Pancreas (tissue), 10 donors: ENCODE measurements around the gene TSPEAR. TPM values are rescaled to one million over a fixed set of nuclear protein-coding genes. Genes with fewer than 3 reads are reported as not detected.

ENCODE experiments used
- ATAC-seq, 4 donors: fragments of 200-7000 bp; cut with Tn5 transposase; one replicate each; pipeline versions ENCODE4 v1.8.0 to v1.9.1; 2020; ENCODE audit warnings: mild to moderate bottlenecking in 4 of 4, moderate library complexity in 4 of 4
- DNase-seq, 6 donors: peaks; one replicate each; pipeline ENCODE4 v3.0.0-alpha.2; 2020
- FAIRE-seq: peaks from 2 replicates; lab custom pipeline; 2012; peaks lifted over from hg19 to GRCh38; lab: Jason Lieb, UNC
- H3K27ac ChIP-seq, 4 donors: fragments of 200-600 bp; sonication (generic); 1 replicate in 3 of 4; 2 replicates in 1 of 4; pipeline versions ENCODE4 v1.5.0 to v1.8.0; 2020
- H3K27me3 ChIP-seq, 4 donors: fragments of 200-600 bp; one replicate each; pipeline ENCODE4 v1.8.0; 2021
- H3K36me3 ChIP-seq, 3 donors: fragments of 200-600 bp; sonication (generic) in 1 of 3; one replicate each; pipeline versions ENCODE4 v1.5.0 to v1.8.0; 2020 to 2021
- H3K4me1 ChIP-seq, 3 donors: fragments of 200-600 bp; one replicate each; pipeline ENCODE4 v1.8.0; 2021
- H3K4me3 ChIP-seq, 4 donors: fragments of 200-600 bp; sonication (generic) in 2 of 4; one replicate each; pipeline versions ENCODE4 v1.5.0 to v1.8.0; 2020 to 2021
- H3K9me3 ChIP-seq, 4 donors: fragments of 200-600 bp; one replicate each; pipeline ENCODE4 v1.8.0; 2021
- WGBS, 2 donors: extraction: QIAGEN DNeasy Blood & Tissue Kit; methylation state at CpG; one replicate each; pipeline ENCODE4 v1.1.7; 2013; 5-methylcytosine and 5-hydroxymethylcytosine counted together
- intact Hi-C, 3 donors: fragments of 100-400 bp; cut with DNase I; formaldehyde crosslinking; loops; one replicate each; pipeline versions ENCODE4 v1.11.1 to v1.14.2; 2022
- polyA plus RNA-seq, 2 donors: library from polyadenylated mRNA; stranded (reverse); fragments of 200-250 nt; gene quantifications; one replicate each; pipeline ENCODE4 v1.2.3, GENCODE V29; 2013
- total RNA-seq, 6 donors: library from RNA; stranded (reverse); fragmentation: NEBNext Ultra II Directional in 4 of 6; extraction: Animal tissue kit (Norgen Biotek cat#: 25700) in 4 of 6; gene quantifications; one replicate each; pipeline versions ENCODE4 v1.2.1 to v1.2.4, GENCODE V29; 2021 to 2023
- TF ChIP-seq, protein P1 (sequence below), 4 donors: fragments of 200-600 bp; sonication (generic) in 3 of 4; IDR thresholded peaks; one replicate each; pipeline versions ENCODE4 v1.5.0 to v1.8.0; 2021; ENCODE audit warnings: antibody characterized with exemption in 4 of 4
- donor health status: healthy with polysubstance abuse.
- donor health status: DM: no; HTN: no; CAD: no; lungs with moderate emphysema.
- donor health status: DM: no; HTN: no; CAD: no.
- donor health status: control.
- donor health status: control.
- donor health status: Bipolar disorder and iron deficiency.
- donor health status: DM: yes; HTN: yes; CAD: no.
- donor health status: DM: no; HTN: no; CAD: no.
- donor health status: DM: no; HTN: no; CAD: no.
- donor health status: DM: yes; HTN: yes; CAD: no.

The TSPEAR gene
- total and polyA plus RNA-seq, 8 donors = 0.05 to 1.4 (median 0.25) TPM; not detected in 1

DNA sequence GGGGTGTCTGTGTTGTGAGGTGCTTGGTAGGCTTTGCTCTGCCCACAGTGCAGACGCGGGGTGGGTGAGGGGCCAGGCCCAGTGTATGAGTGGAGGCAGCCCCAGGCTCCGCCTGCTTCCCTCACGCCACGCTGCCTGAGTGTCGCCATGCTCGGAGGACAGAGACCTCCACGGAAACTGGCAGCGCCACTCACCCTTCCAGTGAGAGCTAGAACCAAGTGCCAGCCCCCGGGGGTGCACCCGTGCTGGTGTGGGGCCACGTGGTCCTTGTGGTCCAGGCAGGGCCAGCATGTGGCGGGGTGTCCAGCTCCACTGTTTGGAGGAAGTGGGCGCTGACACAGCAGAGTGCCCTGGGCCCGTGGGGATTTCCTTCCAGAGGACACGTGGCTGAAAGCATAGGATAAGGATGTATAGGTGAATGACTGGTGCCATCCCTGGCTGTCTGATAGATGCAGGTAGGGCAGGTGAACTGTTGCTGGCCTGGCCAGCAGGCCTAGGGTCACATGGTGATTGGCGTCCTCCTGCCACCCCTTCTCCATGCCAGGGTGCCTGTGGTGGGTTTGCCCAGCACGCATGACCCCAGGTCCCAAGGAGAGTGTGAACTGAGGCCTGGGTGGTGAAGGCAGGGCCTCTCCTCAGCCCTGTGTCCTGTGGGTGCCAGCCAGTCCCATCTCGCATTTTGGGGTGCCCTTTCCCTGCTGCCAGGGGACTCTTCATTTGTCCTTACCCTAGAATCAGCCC lies 252.2 kb downstream of the TSPEAR start:
- Histone ChIP-seq H3K4me1 (peaks cover 0 to 5% (median 0%) of the 10 kb centered on the region in 3 donors), H3K27ac (no peak overlapping the region), H3K4me3 (no peak overlapping the region), H3K36me3 (no peaks in the 10 kb centered on the region), H3K9me3 (no peaks in the 10 kb centered on the region), H3K27me3 (no peaks in the 10 kb centered on the region)
- intact Hi-C loops = no loop called here
- TF ChIP-seq, protein P1, sequence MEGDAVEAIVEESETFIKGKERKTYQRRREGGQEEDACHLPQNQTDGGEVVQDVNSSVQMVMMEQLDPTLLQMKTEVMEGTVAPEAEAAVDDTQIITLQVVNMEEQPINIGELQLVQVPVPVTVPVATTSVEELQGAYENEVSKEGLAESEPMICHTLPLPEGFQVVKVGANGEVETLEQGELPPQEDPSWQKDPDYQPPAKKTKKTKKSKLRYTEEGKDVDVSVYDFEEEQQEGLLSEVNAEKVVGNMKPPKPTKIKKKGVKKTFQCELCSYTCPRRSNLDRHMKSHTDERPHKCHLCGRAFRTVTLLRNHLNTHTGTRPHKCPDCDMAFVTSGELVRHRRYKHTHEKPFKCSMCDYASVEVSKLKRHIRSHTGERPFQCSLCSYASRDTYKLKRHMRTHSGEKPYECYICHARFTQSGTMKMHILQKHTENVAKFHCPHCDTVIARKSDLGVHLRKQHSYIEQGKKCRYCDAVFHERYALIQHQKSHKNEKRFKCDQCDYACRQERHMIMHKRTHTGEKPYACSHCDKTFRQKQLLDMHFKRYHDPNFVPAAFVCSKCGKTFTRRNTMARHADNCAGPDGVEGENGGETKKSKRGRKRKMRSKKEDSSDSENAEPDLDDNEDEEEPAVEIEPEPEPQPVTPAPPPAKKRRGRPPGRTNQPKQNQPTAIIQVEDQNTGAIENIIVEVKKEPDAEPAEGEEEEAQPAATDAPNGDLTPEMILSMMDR (IDR thresholded peaks at IDR 0.05) = no peak
- ATAC-seq (no peak), DNase-seq (peak in 1 of 6 donors; percentile 60), FAIRE-seq (no peak)
- WGBS, 2 donors = 87 to 91% methylated on average over 18 to 19 of the region's 19 CpGs

DNA sequence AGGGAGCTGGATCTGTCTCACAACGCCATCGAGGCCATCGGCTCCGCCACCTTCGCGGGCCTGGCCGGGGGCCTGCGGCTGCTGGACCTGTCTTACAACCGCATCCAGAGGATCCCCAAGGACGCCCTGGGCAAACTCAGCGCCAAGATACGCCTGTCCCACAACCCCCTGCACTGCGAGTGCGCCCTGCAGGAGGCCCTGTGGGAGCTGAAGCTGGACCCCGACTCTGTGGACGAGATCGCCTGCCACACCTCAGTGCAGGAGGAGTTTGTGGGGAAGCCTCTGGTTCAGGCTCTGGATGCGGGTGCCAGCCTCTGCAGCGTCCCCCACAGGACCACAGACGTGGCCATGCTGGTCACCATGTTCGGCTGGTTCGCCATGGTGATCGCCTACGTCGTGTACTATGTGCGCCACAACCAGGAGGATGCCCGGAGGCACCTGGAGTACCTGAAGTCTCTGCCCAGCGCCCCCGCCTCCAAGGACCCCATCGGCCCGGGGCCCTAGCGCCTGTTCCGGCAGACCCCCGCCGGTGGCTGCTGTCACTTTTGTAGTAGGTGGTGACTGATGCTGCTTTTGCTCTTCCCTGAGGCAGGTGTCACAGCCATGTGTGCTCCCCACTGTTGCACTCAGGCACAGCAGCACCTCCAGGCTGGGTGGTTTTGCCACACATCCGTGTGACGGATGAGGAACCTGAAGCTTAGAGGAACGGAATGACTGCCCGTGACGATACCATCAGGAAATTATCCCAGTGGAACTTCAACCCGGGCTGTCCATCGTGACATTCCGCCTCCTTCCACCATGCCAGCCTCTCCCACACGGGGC lies 254.2 kb downstream of the TSPEAR start:
- WGBS, 2 donors = 90 to 95% methylated on average over 44 of the region's 44 CpGs
- H3K36me3 ChIP-seq = no peaks in the 10 kb centered on the region
- FAIRE-seq (no peak), ATAC-seq (no peak), DNase-seq (peak in 1 of 6 donors; percentile 75)
- TF ChIP-seq, protein P1 (IDR thresholded peaks at IDR 0.05) = no peak
- H3K4me1 ChIP-seq = peaks cover 0 to 5% (median 0%) of the 10 kb centered on the region in 3 donors
- intact Hi-C loops = no loop called here
- H3K4me3 ChIP-seq = no peak overlapping the region
- no peak overlapping the region for H3K27ac ChIP-seq
- H3K9me3 ChIP-seq = no peaks in the 10 kb centered on the region
- H3K27me3 ChIP-seq = no peaks in the 10 kb centered on the region

DNA sequence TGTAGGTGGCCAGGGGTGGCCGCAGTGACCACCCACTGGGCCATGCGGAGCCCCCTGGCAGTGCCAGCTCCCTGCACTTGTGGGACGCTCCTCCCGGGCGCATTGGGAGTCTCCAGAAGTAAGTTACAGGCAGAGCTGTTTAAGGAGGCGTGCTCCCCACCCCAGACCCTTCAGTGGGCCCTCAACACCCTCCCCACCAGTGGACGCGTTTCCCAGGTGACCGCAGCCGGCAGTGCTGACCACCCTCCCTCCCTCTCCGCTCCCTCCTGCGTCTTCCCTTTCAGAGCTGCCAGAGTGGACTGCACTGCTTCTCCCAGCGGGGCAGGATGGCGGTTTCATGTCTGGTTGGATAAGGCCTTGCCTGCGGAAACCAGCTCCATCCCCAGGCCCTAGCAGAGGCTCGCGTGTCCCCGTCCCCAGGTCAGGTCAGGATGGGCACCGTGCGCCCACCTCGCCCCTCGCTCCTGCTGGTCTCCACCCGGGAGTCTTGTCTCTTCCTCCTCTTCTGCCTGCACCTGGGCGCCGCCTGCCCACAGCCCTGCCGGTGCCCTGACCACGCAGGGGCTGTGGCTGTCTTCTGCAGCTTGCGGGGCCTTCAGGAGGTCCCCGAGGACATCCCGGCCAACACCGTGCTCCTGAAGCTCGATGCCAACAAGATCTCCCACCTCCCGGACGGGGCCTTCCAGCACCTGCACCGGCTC lies 255.0 kb downstream of the TSPEAR start:
- TF ChIP-seq, protein P1 (IDR thresholded peaks at IDR 0.05) = no peak
- peak overlapping the region; percentile 57 to 84 (median 61) for H3K4me3 ChIP-seq
- no peak overlapping the region for H3K27ac ChIP-seq
- no peaks in the 10 kb centered on the region for H3K27me3 ChIP-seq
- no peaks in the 10 kb centered on the region for H3K9me3 ChIP-seq
- FAIRE-seq (no peak), DNase-seq (peak in 1 of 6 donors; percentile 75), ATAC-seq (peak in 1 of 4 donors; percentile 7)
- H3K36me3 ChIP-seq = no peaks in the 10 kb centered on the region
- H3K4me1 ChIP-seq = peaks cover 0 to 5% (median 0%) of the 10 kb centered on the region in 3 donors
- 65 to 73% methylated on average over 35 of the region's 35 CpGs for WGBS, 2 donors
- intact Hi-C loops = no loop called here

DNA sequence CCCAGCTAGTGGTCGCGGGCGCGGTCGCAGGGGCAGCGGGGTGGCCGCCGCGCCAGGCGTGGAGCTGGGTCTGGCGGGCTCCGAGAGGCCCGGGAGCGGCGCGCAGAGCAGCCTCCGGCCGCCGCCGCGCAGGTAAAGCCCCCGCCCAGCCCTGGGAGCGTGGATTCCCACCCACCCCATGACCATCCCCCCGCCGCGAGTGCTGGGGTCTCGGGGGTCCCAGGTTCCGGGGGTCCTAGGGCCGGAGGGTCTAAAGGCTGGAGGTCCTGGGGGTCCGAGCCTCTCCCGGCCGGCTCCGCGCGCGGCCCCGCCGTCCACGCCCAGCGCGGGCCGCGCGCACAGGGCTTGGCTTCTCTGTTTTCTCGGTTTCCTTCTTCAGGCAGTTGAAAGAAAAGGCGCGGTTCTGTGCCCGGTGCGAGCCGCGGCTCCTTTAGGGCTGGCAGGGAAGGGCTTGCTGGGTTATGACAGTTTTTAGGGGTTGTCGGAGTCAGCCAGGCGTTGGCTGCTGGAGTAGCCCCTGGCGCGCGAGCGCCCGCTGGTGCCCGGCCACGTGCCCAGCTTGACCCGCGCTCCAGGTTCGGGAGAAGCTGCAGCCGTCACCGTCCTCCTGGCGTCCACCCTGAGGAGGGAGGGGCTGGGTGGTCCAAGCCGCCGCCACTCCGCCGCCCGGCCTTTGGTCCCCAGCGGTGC lies 255.7 kb downstream of the TSPEAR start:
- H3K27ac ChIP-seq = no peak overlapping the region

More for the DNA sequence above, 255.7 kb downstream of the TSPEAR start:
- WGBS, 2 donors = 1% methylated on average over 51 to 72 of the region's 72 CpGs
- FAIRE-seq (no peak), ATAC-seq (peak; percentile 70 to 81 (median 75)), DNase-seq (peak; percentile 41 to 84 (median 62))
- Histone ChIP-seq H3K4me3 (peak overlapping the region; percentile 57 to 84 (median 61)), H3K4me1 (peaks cover 0 to 5% (median 0%) of the 10 kb centered on the region in 3 donors), H3K36me3 (no peaks in the 10 kb centered on the region), H3K27me3 (no peaks in the 10 kb centered on the region), H3K9me3 (no peaks in the 10 kb centered on the region)
- TF ChIP-seq, protein P1 (IDR thresholded peaks at IDR 0.05) = no peak
- intact Hi-C loops = no loop called here
